Measurements from ENCODE around the gene C1QTNF8.

- TF ChIP-seq, protein P1, sequence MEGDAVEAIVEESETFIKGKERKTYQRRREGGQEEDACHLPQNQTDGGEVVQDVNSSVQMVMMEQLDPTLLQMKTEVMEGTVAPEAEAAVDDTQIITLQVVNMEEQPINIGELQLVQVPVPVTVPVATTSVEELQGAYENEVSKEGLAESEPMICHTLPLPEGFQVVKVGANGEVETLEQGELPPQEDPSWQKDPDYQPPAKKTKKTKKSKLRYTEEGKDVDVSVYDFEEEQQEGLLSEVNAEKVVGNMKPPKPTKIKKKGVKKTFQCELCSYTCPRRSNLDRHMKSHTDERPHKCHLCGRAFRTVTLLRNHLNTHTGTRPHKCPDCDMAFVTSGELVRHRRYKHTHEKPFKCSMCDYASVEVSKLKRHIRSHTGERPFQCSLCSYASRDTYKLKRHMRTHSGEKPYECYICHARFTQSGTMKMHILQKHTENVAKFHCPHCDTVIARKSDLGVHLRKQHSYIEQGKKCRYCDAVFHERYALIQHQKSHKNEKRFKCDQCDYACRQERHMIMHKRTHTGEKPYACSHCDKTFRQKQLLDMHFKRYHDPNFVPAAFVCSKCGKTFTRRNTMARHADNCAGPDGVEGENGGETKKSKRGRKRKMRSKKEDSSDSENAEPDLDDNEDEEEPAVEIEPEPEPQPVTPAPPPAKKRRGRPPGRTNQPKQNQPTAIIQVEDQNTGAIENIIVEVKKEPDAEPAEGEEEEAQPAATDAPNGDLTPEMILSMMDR (optimal IDR thresholded peaks at IDR 0.05 in 1 of 3, IDR thresholded peaks at IDR 0.05 in 1 of 3, conservative IDR thresholded peaks at IDR 0.05 in 1 of 3; ENCODE audit: extremely low read depth in 1 of 3, insufficient read depth in 2 of 3, low read length in 3 of 3) = no peak
- TF ChIP-seq EZH2 (IDR thresholded peaks at IDR 0.05; ENCODE audit: low read length) = no peak
Observed at GRCh38 chr16:1079786-1080525, 16.1 kb downstream of the C1QTNF8 start.
